Left renal pelvis (tissue), 4 donors: ENCODE measurements around the gene GUCY1A1. TPM values are rescaled to one million over a fixed set of nuclear protein-coding genes. Genes with fewer than 3 reads are reported as not detected.
"Not testable (repeated sequence)": the region's sequence is repeated elsewhere in the genome, so short reads cannot be mapped to it uniquely, and the experiment has no call there.

Source experiments
- DNase-seq, 4 donors: peaks; one replicate each; pipeline ENCODE4 v3.0.0-alpha.2; 2013; ENCODE audit warnings: low read depth in 4 of 4, low spot score in 3 of 4
- polyA plus RNA-seq, 4 donors: library from polyadenylated mRNA; unstranded; fragments of 120-200 nt; gene quantifications; one replicate each; pipeline ENCODE4 v1.2.1, GENCODE V29; 2013; ENCODE audit not compliant: insufficient read length in 4 of 4

Gene GUCY1A1
- 100 to 1,000 TPM in 1 of 4 donors, 10 to 100 TPM in 2, 1 to 10 TPM in 1; 8.4 to 102 (median 75.9) TPM for polyA plus RNA-seq

DNA sequence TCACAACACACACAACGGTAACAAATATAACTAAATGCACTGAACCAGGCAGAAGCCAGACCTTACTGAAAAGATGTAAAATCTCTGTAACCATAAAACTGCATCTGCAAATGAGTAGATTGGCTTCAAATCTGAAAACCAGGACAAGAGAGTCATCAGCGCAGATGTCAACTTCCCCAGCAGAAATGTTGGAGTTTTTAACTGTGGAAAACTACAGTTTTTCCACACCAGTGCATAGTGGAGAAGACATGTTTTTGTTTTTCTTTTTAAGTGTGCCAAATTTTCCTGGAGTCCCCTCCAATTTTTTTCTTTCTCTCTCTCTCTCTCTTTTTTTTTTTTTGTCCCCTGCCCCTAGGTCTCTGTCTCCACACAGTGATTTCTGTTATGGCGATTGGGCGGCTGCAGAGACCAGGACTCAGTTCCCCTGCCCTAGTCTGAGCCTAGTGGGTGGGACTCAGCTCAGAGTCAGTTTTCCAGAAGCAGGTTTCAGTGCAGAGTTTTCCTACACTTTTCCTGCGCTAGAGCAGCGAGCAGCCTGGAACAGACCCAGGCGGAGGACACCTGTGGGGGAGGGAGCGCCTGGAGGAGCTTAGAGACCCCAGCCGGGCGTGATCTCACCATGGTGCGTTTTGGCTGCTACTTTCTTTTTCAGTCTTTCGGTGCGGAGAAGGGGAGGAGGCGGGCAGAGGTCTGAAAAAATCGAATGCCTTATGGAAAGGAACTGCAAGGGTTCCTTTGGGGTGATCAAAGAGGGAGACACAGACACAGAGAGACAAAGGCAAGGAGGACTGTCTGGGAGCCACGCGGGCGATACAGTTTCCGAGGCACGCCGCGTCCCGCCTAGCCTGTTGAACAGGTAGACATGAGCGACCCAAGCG, at the start of gene GUCY1A1:
Gene GUCY1A1, plus strand, starts transcription at position 505 of the 878 bp plus-strand sequence. CDS start 30,020 bp downstream, outside the sequence.
- DNase-seq, result peak in 2 of 4 donors; percentile 37 to 45

DNA sequence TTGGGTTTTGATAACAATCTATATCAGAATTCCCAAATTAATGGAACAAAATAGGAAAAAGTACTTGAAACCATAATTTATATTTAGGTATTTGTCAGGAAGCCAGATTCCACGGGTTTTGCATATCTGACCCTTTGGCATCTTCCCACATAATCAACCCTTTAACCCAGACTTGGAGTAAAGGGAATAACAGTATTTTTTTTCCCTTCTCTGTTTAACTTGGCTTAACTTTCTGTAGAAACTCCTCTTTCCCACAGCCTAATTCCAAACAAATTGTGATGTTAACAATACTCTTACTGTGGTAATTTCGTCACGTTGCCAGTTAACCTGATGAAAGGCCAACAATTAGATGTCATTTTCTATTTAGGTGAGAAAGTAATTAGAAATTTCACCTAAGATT, 49.4 kb upstream of the GUCY1A1 start:
- DNase-seq, result no peak

GRCh38 chr4:155618183-155618838, 48.3 kb upstream of the GUCY1A1 start:
- no peak for DNase-seq

DNA sequence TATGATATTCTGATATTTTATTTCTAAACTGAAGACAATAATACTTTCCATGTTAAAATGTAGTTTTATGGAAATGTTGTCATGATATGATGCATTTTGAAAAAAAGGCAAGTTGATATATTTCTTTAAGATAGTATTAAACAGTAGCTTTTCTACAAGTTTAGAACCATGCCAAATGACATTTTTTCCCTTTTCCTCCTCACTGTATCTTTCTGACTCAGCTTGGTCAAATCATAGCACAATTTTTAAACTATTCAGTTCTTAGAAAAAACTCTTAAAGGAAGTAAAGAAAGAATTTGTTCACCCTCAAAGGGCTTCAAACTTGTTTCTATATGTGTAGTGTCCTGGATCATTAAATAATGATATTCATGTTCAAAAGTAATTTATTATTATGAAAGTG, 46.0 kb upstream of the GUCY1A1 start:
- DNase-seq, result no peak

GRCh38 chr4:155624478-155624877, 42.2 kb upstream of the GUCY1A1 start:
- DNase-seq, result no peak

- no peak for DNase-seq
Observed at GRCh38 chr4:155626561-155626960, 40.1 kb upstream of the GUCY1A1 start.

GRCh38 chr4:155629183-155629825, 37.3 kb upstream of the GUCY1A1 start:
- no peak for DNase-seq

DNA sequence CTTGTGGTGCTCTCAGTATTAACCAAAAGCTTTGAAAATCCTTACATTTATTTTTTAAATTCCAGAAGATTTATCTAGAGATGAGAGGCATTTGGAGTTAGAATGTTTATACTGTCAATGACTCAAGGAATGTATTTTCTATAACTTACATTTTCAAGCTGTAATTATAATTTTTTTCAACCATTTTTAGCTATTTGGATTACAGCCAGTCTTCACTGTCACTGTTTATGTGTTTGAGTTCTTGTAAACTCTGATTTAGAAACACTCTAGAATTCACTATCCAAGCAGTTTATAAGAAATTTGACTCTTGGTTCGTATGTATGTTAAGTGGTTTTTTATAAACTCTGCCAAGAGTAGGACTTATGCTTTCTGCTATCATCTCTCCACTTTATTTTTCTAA, 36.7 kb upstream of the GUCY1A1 start:
- DNase-seq, result peak in 2 of 4 donors; percentile 42 to 44

DNA sequence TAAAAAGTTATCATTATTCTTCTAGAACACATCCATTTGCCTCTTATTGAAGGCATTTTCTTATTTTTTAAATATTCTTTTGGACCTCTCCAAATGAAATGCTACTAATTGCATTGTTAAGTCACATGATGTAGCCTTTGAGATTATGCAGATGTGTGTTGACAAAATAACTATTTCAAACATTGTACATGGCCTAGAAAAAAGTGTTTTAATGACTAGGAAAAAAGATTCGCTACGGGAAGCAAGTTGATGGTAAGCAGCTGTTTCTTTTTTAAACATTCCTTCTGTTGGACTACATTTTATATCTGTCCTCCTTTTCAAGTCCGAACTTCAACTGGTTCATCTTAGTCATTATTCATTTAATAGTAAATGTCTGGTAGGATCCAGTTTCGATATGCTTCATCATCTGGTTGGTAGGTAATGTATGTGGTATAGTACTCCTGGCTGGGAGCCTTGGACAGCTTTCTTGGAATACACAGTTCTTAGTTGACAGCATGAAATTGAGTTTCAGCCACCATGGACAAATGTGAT, 34.3 kb upstream of the GUCY1A1 start:
- peak in 2 of 4 donors; percentile 35 to 36 for DNase-seq

DNA sequence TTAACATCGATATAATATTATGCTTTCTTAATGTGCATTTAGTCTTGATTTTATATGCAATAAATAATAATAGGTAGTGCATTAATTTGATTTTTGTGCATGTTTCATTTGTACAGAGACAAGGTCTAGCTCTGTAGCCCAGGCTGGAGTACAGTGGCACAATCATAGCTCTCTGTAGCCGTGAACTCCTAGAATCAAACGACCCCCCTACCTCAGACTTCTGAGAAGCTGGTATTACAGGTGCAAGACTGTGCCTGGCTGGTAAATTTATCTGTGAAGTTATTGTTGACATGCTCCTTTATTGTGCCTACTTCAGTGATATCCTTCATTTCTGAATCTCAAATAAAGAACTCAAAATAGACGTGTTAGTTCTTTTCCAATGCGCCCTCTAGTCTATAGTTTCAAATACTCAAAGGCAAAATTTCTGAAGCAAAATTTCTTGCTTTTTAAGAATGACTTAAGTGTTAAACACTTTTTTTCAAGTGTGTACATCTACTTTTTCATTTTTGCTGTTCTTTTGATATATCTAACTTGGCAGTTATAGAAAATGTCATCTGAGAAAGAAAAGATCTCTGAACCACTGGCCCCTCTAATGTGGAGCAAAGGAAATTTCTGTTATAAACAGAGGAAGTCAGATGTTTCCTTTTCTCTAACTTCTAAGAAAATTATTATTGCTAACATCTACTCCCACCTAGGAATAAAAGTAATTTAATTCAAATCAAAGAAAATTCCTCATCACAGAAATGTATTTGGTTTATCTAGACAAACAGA, 28.3 kb upstream of the GUCY1A1 start:
- DNase-seq, result no peak

GRCh38 chr4:155639704-155640523, 26.7 kb upstream of the GUCY1A1 start:
- DNase-seq, result no peak

DNA sequence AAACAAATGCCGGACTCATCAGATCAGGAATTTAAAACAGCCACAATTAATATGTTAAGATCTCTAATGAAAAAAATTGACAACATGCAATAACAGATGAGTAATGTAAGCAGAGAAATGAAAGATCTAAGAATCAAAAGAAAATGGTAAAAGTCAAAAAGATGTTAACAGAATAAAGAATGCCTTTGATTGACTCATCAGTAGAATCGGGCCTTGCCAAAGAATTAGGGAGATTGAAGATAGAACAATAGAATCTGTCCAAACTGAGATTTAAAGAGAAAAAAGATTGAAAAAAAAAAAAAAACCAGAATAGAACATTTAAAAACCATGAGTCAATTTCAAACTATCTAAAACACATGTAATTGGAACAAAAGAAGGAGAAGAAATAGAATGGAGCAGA, 25.9 kb upstream of the GUCY1A1 start:
- DNase-seq, result no peak

- DNase-seq, result no peak
Observed at GRCh38 chr4:155643087-155643486, 23.6 kb upstream of the GUCY1A1 start.

DNA sequence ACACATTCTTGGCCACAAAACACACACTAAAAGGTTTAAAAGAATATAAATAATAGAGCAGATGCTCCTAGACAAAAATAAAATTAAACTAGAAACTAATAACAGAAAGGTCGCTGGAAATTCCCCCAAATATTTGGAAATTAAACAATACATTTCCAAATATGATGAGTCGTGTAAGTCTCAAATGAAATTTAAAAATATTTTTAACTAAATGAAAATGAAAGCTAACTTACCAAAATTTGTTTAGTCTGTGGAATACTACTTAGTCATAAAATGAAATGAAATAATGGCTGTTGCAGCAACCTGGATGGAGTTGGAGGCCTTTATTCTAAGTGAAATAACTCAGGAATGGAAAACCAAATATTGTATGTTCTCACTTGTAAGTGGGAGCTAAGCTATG, 20.6 kb upstream of the GUCY1A1 start:
- no peak for DNase-seq

GRCh38 chr4:155650785-155651184, 15.9 kb upstream of the GUCY1A1 start:
- DNase-seq, result not testable (repeated sequence)

DNA sequence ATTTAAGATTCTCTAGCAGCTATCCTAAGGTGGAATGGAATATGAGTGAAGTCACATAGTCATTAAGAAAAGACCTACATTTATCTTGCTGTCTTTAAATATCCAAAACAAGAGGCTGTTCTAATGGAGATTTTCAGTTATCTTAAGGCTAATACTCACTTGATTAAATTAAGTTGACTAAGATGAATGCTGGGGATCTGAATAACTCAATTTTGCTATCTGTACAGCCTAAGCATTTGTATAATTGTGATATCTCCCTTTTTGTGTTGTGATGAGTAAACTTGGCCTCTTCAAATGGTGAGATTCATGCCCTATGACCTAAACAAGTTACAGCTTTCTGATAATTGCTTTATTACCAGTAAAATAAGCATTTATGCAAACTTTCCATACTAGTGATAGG, 13.6 kb upstream of the GUCY1A1 start:
- no peak for DNase-seq

GRCh38 chr4:155656025-155656424, 10.6 kb upstream of the GUCY1A1 start:
- DNase-seq, result no peak

DNA sequence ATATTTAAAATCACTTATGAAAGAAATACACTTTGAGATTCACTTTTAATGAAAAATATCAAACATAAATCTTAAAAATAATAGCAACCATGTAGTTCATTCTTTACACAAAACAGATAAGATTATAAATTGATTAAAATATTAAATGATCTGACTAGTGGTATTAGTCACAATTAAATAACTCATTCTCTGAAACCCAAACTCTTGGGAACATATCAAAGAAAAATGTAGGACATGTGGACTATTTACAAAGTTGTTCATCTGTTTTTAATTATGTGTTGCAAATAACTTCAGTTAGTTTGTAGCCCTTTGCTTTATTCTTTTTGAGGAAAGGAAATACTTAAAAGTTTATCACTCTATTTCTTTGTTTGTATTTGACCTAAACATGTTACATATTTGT, 9.5 kb upstream of the GUCY1A1 start:
- DNase-seq, result no peak

- DNase-seq, result no peak
Observed at GRCh38 chr4:155657985-155658680, 8.5 kb upstream of the GUCY1A1 start.
